NK-92 (cell line): ENCODE data around the gene CYP4F3.
"Not testable (repeated sequence)": the region's sequence is repeated elsewhere in the genome, so short reads cannot be mapped to it uniquely, and the experiment has no call there.

Experiments
- DNase-seq: peaks from one replicate; lab custom pipeline; 2025; ENCODE audit not compliant: unreplicated experiment; lab: John Stamatoyannopoulos, UW

The CYP4F3 gene

GRCh38 chr19:15640294-15640903 is at the start of gene CYP4F3:
Gene CYP4F3, plus strand, starts transcription at chr19:15640897. Its CDS starts 519 bp downstream, at chr19:15641416.
- no peak for DNase-seq

DNA sequence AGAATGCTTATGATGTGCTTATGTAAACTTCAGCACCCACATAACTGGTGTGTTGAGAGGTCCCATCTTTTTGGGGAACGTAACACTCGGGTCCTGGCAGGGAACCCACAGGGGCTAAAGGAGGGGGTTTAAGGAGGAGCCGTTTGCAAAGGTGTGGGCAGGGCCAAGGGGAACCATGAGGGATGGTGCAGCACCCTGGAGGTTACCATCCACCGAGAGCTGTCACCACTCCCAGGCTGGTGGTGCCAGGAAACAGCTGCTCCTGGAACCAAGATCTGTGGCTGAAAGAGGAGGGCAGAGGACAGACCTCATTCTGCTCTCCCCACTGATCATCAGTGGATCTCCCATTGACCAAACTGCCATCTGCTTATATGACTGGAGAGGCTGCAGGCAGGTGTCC is 48.9 kb upstream of the CYP4F3 start:
- DNase-seq: no peak

GRCh38 chr19:15592506-15592905 is 48.2 kb upstream of the CYP4F3 start:
- DNase-seq: not testable (repeated sequence)

- DNase-seq: not testable (repeated sequence)
These were observed 46.9 kb upstream of the CYP4F3 start for GRCh38 chr19:15593766-15594165.

DNA sequence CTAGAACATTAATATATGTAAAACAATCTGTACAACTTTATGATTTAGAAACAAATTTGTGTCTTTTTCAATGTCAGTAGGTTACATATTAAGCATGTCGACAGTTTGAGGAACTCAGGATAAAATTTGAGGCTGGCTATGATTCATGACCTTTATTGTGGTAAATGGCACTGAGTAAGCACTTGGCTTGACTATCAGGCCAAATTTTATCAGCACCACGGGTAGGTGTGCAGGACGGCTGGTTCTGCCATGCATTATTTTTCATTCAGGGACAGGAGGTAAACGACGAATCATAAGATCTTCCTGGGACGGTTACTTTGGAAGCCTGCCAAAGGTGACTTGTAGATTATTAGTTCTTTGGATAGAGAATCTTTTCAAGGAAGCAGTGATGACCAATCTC is 45.6 kb upstream of the CYP4F3 start:
- DNase-seq: no peak

- DNase-seq: not testable (repeated sequence)
These were observed 32.4 kb upstream of the CYP4F3 start for GRCh38 chr19:15607978-15608925.

GRCh38 chr19:15609261-15609660 is 31.4 kb upstream of the CYP4F3 start:
- no peak for DNase-seq

DNA sequence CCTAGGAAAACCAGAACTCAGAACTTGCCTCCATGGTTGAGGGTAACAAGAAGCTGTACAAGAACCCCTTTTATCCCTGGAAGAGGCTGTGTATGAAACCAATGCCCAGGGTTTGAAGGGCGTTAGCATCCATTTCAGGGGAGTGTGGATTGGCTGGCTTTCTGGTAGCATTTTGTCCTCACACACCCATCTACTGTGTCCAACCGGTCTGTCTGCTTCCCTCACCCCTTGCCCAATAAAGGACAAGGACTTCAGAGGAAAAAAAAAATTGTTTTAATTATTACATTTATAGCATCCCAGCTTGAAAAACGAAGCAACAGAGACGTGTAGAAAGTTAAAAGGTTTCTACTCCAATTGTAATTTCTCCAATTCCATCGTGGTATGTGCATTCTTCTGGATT is 28.4 kb upstream of the CYP4F3 start:
- DNase-seq: no peak

DNA sequence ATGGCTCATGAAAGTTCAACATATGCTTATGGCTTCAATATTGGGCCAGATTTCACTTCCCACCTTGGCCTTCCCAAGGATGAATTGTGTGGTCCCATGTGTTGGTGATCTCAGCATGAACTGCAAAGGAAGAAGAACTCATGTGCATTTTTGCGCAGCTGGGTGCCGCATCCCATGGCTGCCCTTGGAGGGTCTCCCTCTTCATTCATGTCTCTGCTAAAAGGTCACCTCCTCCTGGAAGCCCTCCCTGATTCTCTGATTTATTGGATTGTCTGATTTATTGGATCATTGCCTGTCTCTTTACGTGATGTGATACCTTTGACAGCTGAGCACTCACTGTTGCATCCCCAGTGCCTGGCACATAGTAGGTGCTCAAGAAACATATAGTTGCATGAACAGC is 27.4 kb upstream of the CYP4F3 start:
- DNase-seq: no peak

DNA sequence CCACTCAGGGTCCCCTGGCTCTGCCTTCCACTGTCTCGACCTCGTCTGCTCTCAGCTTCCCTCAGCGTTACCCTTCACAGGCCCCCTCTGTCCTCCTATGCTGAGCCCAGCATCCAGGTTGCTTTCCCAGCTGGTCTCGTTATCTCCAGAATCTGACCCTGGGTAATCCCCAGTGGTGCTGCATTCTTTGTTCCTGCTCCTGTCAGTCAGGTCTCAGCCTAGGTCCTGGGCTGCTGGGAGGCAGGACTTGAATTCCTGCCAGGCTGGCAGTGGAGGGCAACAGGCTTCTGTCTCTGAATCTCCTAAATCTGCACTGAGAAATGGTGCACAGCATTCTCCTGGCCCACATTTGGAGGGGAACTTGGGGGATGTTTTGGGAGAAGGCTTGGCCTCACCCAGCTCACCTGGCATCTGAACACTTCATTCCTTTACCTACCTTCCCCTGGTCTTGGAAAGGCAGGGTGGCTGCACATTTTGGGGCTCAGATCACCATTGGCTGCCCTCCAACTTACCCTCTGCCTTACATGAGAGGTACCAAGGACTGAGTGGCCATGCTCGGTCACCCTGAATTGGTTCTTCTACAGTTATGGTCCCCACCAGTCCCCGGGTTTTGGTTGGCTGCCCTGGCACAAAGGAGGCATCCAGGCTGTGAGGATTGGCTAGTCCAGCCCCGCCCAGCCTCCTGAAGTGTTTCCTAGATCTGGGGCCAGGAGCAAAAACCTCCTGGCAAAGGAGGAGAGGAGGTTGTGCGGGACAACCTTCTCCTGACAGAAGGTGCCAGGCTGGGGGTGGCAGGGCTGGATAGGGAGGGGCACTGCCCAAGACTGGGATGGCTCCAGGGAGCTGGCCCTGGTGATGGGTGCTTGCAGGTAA is 26.0 kb upstream of the CYP4F3 start, which contains the start of gene CYP4F8:
Gene CYP4F8, plus strand, starts transcription at position 712 of the 873 bp plus-strand sequence. CDS start 399 bp downstream, outside the sequence.
- DNase-seq: no peak

DNA sequence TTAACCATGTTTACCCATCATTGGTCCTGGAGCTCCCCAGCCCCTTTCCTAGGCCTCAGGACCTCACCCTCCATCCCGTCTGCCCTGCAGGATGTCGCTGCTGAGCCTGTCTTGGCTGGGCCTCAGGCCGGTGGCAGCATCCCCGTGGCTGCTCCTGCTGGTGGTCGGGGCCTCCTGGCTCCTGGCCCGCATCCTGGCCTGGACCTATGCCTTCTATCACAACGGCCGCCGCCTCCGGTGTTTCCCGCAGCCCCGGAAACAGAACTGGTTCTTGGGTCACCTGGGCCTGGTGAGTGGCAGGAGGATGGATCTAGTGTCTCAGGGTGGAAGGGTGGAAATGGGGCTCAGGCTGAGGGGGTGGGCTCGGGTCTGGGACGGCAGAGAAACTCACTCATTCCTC is 25.2 kb upstream of the CYP4F3 start:
- no peak for DNase-seq

- no peak for DNase-seq
These were observed 24.5 kb upstream of the CYP4F3 start for GRCh38 chr19:15616183-15616582.

DNA sequence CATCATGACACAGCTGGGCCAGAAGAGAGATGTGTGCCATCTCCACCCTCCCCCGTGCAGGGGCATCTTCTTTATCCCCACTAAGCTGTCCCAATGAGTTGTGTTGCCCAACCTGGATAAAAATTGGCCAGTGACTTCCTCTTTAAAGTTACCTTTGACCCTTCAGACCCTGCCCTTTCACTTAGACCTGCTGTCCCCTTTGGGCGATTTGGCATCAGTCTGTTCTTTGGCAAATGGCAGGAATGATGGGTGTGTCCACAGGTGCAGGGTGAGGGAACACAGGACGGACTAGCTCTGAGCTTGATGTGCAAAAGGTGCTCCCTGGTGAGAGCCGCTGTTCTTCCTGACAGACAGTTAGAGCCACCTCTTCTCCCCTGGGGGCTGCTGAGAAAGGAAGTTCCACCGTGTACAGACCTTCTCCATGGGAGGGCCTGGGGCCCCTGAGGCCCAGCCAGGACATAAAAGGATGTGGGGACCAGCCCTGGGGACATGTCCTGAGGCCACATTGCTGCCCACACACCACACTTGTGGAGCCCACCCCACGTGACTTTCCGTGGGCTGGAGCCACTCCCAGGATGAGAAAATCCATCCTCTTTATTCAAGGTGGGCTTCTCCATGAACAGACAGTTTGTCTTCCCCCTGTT is 23.9 kb upstream of the CYP4F3 start:
- DNase-seq: no peak

DNA sequence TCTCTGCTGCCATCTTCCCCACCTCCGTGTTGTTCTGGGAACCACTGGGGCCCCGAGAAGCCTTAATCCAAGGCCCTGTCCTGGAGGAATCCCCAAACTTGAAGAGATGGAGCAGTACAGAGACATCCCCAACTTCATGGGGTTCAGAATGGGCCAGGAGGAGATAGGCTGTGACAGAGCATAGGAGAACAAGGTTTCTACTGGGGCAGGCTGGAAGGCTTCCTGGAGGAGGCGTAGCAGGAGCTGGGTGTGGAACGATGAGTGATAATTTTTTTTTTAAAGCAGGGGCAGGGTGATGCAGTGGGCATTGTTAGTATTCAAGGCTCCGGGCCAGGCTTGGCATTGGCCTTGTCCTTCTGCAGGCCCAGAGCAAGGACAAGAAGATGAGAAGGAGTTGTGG is 22.4 kb upstream of the CYP4F3 start:
- no peak for DNase-seq

DNA sequence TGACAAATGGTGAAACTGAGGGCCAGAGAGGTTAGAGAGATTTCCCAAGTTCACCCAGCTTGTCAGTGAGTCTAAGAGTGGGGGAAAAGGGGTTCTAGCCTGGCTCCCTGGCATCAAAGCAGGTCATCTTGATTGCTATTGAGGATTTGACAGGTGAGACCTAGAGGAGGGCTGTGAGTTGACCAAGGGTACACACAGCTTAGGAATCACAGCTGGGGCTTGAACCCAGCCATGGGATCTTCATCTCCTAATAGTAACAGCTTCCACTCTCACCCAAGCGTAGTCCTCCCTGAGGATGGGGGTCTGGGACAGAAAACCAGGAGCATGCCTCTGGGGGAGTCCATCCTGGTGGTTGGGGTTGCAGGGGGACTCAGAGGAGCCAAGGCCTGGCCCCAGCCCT is 18.9 kb upstream of the CYP4F3 start:
- DNase-seq: no peak

DNA sequence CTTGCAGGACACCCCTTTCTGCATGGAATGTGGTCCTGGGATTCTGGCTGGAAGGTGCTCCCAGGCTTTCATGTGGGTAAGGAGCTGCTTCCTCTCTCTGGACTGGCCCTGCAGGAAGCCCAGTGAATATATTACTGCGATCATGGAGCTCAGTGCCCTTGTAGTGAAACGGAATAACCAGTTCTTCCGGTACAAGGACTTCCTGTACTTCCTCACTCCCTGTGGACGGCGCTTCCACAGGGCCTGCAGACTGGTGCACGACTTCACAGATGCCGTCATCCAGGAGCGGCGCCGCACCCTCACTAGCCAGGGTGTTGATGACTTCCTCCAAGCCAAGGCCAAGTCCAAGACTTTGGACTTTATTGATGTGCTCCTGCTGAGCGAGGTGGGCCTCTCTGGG is 17.7 kb upstream of the CYP4F3 start:
- no peak for DNase-seq

- no peak for DNase-seq
These were observed 16.9 kb upstream of the CYP4F3 start for GRCh38 chr19:15623711-15624318.

GRCh38 chr19:15628236-15629002 is 12.3 kb upstream of the CYP4F3 start:
- DNase-seq: no peak

DNA sequence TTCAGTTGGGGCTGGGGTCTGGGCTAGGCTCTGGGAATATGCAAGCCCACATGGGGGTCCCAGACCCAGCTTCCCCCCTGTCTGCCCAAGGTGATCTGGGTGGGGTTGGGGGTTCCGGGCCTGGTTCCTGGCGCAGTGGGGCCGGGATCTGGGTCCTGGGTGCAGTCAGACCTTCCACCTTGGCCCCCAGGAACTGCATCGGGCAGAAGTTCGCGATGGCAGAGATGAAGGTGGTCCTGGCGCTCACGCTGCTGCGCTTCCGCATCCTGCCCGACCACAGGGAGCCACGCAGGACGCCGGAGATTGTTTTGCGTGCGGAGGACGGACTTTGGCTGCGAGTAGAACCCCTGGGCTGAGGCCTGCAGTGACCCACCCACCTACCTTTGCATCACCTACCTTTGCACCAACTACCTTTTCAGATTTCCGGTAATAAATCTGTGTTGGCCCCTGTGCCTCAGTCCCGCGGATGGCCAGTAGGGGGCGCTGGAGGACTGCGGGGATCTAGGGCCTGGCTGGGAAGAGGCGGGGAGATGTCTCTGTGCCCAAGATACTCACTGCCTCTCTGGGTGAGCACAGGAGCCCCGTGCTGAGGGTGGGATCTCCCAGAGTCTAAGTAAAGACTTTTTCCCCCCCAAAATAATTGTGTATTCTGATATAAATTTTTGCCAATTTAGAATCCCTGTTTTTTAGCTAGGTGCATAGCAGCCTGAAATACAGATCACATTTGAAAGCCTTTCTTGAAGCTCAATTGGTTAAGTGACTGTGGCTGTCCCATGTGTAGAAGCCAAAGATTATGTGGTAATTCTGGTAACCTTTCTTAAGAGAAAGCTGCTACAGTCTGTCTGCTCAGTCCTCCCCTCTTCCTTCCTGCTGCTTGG is 11.5 kb upstream of the CYP4F3 start:
- DNase-seq: no peak
